OCI-LY1 (cell line): ENCODE measurements around the gene APH1B.

ENCODE experiments used
- EZH2 ChIP-seq: fragments of 200-600 bp; sonication (generic), shearing (Covaris generic); IDR thresholded peaks from 2 replicates; pipeline ENCODE4 v1.8.0; 2017; ENCODE audit warnings: borderline replicate concordance, mixed run types, mild to moderate bottlenecking, antibody characterized with exemption, low read length, moderate library complexity, mixed read lengths
- TF ChIP-seq, protein P1 (sequence below): fragments of 200-600 bp; sonication (generic), shearing (Covaris generic); IDR thresholded peaks from 2 replicates; pipeline ENCODE4 v1.5.1; 2017; ENCODE audit warnings: mild to moderate bottlenecking, antibody characterized with exemption, low read length, moderate library complexity, mixed read lengths

DNA sequence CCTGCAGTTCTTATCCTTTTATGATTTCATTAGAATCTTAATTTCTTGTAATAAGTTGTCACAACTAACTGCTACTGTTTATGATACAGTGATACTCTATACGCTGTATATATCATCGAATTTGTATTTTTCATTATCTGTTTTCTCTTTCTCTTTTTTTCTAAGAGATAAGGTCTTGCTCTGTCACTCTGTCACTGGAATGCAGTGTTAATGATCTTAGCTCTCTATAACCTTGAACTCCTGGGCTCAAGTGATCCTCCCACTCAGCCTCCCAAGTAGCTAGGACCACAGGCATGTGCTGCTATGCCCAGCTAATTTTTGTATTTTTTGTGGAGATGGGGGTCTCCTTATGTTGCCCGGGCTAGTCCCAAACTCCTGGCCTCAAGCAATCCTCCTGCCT is 14.8 kb downstream of the APH1B start:
- TF ChIP-seq, protein P1, sequence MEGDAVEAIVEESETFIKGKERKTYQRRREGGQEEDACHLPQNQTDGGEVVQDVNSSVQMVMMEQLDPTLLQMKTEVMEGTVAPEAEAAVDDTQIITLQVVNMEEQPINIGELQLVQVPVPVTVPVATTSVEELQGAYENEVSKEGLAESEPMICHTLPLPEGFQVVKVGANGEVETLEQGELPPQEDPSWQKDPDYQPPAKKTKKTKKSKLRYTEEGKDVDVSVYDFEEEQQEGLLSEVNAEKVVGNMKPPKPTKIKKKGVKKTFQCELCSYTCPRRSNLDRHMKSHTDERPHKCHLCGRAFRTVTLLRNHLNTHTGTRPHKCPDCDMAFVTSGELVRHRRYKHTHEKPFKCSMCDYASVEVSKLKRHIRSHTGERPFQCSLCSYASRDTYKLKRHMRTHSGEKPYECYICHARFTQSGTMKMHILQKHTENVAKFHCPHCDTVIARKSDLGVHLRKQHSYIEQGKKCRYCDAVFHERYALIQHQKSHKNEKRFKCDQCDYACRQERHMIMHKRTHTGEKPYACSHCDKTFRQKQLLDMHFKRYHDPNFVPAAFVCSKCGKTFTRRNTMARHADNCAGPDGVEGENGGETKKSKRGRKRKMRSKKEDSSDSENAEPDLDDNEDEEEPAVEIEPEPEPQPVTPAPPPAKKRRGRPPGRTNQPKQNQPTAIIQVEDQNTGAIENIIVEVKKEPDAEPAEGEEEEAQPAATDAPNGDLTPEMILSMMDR: no peak
- no peak for TF ChIP-seq EZH2
